ENCODE results near the gene PTPRM.
"Not testable (repeated sequence)": the region's sequence is repeated elsewhere in the genome, so short reads cannot be mapped to it uniquely, and the experiment has no call there.

Gene PTPRM

DNA sequence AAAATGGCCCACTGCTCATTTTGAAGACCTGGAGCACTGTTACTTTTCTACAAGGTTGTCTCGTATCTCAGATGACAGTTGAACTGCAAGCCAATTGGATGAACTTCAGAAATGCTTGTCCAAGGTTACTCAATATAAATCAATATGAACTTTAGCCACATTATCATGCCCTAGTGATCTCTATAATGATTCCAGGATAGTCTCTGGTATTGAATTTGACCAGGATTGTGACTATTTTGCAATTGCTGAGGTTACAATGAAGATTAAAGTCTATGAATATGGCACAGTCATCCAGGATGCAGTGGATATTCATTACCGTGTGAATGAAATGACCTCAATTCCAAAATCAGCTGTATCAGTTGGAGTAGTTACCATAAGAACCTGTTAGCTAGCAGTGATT lies 846.1 kb downstream of the PTPRM start:
- no peak for DNase-seq

DNA sequence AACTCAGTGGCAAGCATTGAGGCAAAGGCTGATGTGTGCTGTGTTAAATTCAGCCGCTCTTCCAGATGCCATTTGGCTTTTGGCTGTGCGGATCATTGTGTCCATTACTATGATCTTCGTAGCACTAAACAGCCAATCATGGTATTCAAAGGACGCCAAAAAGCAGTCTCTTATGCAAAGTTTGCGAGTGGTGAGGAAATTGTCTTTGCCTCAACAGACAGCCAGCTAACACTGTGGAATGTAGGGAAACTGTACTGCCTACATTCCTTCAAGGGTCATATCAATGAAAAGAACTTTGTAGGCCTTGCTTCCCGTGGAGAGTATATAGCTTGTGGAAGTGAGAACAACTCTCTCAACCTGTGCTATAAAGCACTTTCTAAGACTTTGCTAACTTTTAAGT lies 846.6 kb downstream of the PTPRM start:
- no peak for DNase-seq

DNA sequence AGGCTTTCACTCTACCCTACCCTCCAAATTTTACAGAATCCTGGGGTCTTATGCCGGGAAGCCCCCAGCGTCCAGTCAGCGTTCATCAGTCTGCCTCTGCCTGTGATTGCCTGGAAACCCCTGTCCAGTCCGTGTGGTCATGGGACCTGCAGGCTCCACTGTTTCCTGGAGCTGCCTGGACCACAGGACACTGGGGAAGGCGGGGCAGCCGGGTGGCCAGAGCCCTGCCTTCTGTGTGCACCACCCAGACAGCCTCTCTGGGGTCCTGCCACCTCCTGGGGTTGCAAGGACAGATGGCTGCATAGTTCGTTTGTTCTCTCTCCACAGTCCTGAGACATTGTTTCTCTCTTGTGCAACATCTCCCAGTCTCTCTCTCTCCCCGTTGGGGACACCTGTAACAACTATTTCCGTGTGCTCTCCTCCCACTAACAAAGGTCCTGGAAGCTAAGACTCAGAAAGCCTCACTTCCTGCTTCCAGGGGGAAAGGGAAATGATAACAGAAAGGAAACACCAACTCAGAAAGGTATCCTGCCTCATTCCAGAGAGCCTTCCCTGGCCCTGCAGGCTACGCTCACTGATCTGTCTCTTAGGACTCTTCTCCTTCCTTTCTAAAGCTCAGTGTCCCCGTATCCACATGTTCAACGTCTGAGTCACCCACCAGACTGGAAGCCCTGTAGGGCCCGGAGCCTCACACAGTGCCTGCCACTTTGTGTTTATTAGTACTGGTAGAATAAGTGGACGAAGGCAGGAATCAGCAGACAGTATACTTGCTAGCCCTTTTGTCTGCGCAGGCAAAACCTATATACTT lies 849.3 kb downstream of the PTPRM start:
- DNase-seq = no peak

DNA sequence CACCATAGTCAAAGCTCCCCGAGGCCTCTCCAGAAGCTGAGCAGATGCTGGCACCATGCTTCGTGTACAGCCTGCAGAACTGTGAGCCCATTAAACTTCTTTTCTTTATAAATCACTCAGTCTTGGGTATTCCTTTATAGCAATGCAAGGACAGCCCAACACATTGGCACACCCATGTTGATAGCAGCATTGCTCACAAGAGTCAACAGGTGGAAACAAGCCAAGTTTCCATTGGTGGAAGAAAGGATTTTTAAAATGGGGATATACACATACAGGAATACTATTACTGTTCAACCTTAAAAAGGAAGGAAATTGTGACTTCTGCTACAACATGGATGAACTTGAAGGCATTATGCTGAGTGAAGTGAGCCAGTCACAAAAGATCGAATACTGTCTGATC lies 855.3 kb downstream of the PTPRM start:
- no peak for DNase-seq

DNA sequence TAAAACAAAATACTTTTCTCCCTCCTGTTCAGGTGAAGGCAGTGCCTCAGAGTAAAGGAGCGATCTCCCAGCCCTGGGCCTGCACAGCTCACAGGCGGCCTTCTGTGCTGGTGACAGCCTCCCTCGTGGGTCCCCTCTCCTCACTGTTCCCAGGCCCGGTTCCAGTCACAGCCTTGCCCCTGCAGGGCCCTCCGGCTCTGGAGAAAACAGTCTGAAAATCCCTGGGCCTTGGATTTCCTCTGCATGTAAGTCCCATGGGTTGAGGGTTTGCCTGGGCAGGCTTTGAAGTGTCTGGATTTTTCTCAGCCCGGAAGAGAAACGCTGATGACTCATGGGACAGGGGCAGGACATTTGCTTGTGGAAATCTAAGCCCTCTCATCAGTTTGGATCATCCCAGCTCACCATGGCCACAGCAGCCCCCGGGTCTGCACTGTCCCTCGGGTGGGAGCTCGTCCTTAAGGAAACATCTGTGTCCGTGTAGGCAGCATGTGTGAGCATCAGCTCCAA lies 856.0 kb downstream of the PTPRM start:
- no peak for DNase-seq

DNA sequence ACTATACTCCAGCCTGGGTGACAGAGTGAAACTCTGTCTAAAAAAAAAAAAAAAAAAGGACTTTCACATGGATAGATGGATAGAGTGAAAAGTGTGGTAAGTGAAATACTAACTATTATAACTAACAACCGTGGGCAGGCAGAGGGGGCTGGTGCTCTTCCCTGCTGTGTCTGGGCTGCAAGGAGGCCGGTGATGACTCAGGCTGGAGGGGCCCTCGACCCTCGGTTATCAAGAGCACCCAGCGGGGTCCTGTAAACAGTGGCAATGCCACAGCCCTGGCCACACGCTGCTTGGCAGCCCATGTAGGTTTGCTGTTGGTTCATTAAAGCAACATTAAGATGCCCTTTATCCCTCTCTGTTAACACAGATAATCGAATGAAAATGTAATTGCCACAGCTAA lies 857.4 kb downstream of the PTPRM start:
- no peak for DNase-seq

DNA sequence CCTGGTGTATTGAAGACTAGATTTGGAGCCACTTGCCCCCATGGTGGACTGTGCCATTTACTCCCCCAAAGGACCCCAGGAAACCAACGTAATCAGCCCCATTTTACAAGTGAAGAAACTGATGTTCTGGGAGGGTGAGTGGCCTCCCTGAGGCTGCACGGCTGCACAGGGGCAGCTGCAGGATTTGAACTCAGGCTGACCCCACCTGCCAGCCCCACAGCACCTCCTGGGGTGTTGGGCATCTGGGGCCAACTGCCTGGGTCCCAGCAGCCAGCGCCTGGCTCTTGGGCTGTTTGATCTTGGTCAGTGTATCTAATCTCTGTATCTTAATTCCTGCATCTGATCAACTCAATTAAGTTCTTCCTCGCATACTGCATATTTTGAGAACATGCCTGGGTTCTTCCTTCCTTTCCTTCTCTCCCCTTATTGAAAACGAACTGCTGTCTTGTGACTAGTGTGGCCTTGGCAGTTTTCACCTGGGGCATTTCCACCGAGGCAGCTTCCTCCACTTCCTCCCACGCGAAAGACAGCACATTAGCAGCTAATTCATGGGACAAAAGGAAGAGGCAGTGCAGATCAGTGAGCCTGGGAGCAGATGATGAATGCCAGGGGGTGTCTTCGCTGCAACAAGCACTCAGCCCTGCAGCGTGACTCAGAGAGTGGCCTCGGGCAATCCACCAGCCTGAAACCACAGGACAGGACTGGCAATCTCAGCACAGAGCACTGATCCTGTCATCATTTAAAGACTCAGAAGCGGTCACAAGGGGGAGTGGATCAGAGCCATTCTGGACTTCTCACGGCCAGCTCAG lies 858.0 kb downstream of the PTPRM start:
- no peak for DNase-seq

DNA sequence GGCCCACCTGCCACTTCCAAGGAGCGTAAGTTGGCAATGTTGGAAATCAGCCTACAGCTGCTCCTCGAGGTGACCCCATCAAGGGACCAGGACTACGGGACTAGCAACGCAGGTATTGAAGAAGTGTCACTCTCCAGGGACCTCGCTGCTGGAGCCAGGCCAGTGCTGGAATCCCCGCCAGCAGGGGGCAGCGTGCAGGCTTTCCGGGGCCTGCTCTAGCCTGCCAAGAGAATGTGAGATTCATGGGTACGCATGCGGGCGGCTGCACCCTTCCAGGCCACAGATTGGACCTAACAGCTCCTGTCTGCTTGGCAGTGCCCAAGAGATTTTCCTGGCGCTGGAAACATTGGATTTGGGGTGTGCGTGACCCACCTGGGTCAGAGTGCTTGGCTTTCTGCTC lies 859.3 kb downstream of the PTPRM start:
- no peak for DNase-seq

DNA sequence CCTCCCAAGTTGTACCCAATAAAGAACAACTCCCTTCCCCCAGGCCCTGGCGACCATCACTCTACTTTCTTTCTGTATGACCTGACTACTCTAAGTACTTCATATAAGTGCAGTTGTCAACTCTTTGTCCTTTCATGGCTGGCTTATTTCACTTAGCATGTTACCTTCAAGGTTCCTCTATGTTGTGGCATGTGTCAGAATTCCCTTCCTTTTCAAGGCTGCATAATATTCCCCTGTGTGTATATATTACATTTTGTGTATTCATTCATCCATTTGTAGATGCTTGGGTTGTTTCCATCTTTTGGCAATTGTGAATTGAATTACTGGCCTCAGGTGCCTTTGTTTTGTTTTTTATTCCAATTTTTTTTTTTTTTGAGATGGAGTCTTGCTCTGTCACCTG lies 860.2 kb downstream of the PTPRM start:
- no peak for DNase-seq

DNA sequence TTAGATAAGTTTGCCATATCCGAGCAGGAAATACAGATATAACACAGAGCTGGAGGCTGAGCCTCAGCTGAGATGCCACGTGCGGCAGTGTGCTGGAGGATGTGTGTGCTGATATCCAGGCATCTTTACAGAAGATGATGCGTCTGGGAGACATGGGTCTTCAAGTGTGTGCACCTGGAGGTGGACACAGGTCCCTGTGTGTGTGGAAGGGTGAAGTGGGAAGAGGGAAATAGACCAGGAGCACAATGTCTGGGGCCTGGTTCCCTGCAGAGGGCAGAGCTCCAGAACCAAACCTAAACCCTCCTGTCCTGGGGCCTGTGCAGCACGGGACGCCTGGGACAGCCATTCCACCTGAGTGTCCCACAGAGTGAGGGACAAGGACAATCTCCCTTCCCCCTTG lies 861.8 kb downstream of the PTPRM start:
- no peak for DNase-seq

DNA sequence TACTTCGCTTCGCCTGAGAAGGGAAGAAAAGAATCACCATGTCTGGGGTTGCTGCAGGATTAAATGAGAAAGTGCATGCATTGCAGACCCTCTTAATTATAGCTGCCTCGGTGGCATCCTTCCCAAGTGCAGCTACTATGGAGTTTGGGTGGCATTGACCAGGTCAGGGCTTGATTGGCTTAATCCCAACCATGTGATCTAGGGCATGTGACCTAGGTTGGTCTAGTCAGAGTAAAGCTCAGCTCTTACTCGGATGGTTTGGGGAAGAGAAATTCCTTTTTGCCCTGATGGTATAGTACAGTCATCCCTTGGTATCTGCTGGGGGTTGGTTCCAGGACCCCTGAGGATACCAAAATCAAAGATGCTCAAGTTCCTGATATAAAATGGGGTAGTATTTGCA lies 863.9 kb downstream of the PTPRM start:
- no peak for DNase-seq

DNA sequence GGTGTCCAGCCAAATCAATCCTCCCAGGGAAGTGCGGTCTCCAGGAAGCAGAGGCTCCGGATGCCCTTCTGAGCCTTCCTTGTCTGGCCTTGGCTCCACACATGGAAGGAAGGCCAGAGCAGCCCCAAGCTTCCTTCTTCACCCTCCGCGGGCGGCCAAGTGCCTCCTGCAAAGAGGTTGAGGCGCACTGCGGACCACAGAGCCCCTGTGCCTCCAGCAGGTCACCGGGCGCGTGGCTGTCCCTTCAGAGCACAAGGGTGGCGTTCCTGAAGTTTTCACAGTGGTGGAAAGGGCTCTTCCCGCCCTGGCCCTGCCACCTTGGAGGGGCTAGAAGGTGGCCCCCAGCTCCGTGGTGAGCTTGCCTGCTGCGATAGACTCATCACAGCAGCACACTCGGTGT lies 866.2 kb downstream of the PTPRM start:
- DNase-seq = no peak

DNA sequence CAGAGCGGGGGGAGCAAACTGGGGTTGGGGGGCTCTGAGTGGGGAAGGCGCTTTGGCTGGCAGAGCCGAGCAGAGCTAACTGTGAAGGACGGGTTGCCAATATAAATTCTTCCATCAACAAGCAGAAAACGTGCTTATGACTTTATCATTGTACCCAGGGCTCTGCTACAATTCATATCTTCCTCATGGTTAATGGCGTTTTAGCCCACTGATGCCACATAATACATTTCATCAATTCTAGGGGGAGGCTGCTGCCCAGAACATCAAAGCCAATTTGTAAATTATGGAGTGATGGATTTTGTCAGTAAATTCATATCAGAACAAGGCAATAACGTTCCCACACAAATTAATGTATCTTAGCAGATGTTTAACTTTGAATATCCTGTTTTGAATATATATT lies 866.7 kb downstream of the PTPRM start:
- DNase-seq = no peak

DNA sequence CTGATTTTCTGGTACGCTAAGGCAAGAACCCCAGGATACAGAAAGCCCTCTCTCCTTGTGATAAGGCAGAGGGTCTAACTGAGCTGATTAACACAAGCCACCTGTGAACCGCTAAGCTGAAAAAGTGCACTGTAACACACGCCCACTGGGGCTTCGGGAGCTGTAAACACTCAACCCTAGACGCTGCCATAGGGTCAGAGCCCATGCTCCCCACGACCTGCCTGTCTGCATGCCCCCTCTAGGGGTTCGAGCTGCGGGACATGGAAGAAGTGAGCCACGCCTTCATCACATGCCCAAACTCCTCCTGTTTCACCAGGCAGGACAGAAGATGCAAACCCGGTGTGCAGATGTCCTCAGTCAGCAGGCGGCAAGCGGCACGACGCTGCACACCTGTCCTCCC lies 868.3 kb downstream of the PTPRM start:
- DNase-seq = no peak

DNA sequence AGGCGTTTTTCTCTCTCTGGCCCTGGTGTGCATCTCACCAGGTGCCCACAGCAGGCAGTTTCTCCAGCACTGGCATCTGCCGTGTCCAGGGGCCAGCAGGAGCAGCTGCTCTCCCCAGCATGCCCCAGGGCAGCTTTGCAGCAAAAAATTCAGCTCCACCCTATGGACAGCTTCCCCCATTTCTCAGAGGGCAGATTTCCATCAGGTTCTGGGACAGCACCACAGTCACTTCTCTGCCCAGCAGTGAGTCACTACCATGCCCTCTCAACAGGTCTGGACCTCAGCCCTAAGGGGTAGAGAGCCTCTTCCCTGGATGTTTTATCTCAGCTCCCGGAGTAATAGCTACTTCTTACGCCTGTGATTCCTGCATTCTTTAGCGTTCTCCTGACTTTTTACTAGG lies 871.9 kb downstream of the PTPRM start:
- no peak for DNase-seq

DNA sequence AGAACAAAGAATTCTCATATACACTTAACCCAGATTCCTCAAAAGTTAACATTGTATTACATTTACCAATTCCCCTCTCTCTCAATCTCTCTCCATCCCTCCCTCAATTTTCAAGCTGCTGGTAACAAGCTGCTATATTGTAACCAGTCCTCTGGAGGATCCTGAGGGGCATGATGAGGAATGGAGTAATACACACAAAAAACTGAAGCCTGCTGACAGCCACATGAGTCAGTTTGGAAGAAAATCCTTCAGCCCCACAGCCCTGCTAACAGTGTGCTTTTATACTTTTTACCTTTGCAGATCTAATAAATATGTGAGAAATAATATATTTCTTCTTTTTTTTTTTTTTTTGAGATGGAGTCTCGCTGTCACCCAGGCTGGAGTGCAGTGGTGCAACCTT lies 876.4 kb downstream of the PTPRM start:
- DNase-seq = no peak

DNA sequence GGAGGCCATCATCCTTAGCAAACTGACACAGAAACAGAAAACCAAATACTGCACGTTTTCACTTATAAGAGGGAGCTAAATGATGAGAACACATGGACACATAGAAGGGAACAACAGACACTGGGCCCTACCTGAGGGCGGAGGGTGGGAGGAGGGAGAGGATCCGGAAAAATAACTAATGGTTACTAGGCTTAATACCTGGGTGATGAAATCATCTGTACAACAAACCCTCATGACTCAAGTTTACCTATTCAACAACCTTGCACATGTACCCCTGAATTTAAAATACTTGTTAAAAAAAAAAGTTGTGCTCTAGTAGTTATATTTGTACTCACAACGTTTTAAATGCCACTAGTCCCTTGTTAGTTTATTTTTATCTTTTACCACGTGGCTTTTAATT lies 879.8 kb downstream of the PTPRM start:
- not testable (repeated sequence) for DNase-seq

DNA sequence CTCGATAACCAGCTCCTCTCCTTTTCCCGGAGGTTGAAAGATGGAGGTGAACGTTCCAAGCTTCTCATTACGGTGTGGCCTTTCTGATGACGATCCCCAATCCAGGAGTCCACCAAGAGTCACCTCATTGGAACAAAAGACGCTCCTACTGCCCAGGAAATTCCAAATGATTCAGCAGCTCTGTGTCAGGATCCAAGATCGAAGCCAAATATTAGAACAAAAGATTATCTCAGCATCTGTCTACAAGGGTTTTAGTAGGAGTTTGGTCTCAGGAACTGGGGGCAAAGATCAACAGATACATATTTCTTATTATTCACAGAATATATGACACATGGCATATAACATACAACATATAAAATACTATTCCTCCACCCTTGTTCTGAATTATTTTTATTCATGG lies 881.0 kb downstream of the PTPRM start:
- DNase-seq = no peak

DNA sequence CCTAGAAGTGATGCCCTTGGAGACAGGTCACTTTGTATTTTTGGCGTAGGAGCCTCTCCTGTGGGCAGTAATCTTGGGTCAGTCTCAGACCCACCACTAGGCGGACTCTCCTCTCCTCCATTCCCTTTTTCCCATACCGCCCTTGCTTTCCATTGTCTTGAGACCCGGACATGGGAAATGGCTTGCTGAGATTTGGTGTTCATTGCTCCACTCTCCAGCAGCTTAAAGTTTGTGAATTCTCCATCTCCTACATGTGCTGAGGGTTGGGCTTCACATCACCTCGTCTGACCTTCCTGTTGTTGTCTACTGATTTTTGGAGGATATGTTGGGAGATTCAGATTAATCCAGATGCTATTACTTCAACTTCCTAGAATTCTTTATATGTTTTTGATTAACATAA lies 882.9 kb downstream of the PTPRM start:
- no peak for DNase-seq

DNA sequence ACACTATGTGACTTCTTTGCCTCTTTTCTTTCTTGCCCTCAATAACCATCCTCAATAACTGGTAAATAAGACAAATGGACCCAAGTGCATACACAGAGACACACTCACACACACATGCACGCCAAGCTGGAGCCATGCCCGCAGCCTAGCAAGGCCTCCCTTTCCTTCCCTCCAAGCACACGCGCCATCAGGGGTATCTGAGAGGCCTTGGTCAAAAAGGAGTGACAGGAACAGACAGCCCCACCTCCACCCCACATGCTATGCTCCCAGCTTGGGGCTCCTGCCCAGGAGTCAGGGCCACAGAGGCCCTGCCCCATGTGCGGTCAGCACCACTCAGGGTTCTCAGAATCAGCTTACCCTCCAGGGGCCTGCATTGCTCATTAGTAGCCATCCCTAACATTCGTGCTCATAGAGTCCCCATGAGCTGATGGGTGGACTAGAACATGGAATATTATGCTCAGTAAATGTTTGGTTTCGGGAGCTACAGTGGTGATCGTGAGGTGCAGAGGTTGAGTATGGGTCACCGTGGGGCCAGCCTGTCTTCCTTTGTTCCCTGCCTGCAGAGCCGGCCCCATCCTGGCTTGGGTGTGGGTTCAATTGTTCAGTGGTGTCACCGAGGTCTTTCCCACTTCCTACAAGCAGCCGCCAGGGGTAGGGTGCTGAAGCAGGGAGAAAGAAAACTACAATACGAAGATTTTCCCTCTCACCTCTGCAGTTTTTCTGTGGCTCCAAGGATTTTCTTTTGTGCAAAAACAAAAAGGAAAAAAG lies 884.0 kb downstream of the PTPRM start:
- no peak for DNase-seq

DNA sequence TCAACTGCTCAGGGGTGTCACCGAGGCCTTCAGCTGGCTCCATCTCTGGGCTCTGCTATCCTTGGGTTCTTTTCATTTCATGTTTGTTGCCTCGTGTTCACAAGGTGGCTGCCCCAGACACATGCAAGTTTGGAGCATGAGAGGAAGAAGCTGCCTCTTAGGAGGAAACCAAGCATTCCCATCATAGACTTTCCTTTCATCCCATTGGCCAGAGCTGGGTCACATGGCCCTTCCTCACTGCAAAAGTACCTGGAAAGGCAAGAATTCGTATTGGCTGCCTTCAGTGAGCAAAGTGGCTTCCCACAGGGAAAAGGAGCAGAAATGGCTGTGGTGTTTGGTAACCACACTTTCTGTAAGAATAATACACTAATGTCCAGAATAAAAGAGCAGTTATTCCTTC lies 886.4 kb downstream of the PTPRM start:
- no peak for DNase-seq

DNA sequence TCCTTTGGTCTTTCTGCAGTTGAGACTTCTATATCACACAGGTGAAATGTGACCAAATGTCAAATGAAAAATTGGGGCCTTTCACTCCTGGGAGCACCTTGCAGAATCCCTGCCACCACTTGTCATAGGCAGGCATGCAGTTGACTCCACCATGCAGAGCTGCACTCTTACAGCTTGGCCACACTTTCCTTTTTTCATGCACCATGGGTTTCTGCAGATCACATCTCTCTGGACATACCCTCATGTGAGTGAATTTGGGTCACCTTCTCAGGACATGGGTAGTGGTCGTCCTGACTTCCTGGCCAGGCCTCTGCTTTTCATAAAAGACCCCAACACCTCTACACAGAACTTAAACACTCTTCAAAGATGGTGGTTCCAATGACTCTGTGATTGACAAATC lies 887.0 kb downstream of the PTPRM start:
- no peak for DNase-seq

Data from CD4-positive, alpha-beta T cell treated with Interferon alpha-2 for 1 hour (primary cell).